Measurements from ENCODE around the gene ZSCAN4. TPM values are rescaled to one million over a fixed set of nuclear protein-coding genes. Genes with fewer than 3 reads are reported as not detected.

ZSCAN4 gene
- polyA plus RNA-seq, 1 of the 3 experiments (the other 2 are of a cell fraction): not detected

GRCh38 chr19:57708641-57709361 lies 40.1 kb downstream of the ZSCAN4 start, which contains the start of gene ZNF154 (continued):
- no peak for TF ChIP-seq YY1 (IDR thresholded peaks at IDR 0.05; ENCODE audit: low read depth)
- TF ChIP-seq EZH2phosphoT487 (IDR thresholded peaks at IDR 0.05; ENCODE audit: borderline replicate concordance, low read depth): no peak
- no peak for TF ChIP-seq RFX5 (IDR thresholded peaks at IDR 0.05; ENCODE audit: low read length)
- TF ChIP-seq FOXJ3 (CRISPR knock-in tag; IDR thresholded peaks at IDR 0.05): no peak
- TF ChIP-seq SMC3 (IDR thresholded peaks at IDR 0.05; ENCODE audit: low read depth, low read length): no peak
- TF ChIP-seq PBX3 (IDR thresholded peaks at IDR 0.05): no peak
- TF ChIP-seq USF2 (IDR thresholded peaks at IDR 0.05; ENCODE audit: borderline replicate concordance, low read depth, low read length): no peak
- no peak for TF ChIP-seq EP300 (IDR thresholded peaks at IDR 0.05; ENCODE audit: borderline replicate concordance in 1 of 2, low read depth in 1 of 2, low read length in 1 of 2)
- no peak for TF ChIP-seq CHD2 (IDR thresholded peaks at IDR 0.05; ENCODE audit: low read length, partially characterized antibody)

GRCh38 chr19:57709616-57710015 lies 40.9 kb downstream of the ZSCAN4 start:
- Histone ChIP-seq H3F3A (replicated peaks; ENCODE audit: insufficient read depth) (no peaks in the 10 kb centered on the region), H4K20me1 (ENCODE audit: insufficient read depth) (no peaks in the 10 kb centered on the region), H3K9me2 (no peaks in the 10 kb centered on the region), H3K4me1 (ENCODE audit: control insufficient read depth in 1 of 2, insufficient read depth in 2 of 2, low read depth in 1 of 2, low read length in 1 of 2) (no peaks in the 10 kb centered on the region), H3K27ac (ENCODE audit: low read depth in 2 of 2, low read length in 1 of 2) (no peak overlapping the region), H3K27me3 (ENCODE audit: insufficient read depth) (no peaks in the 10 kb centered on the region), H2AFZ (ENCODE audit: low read depth) (no peak overlapping the region), H3K4me3 (ENCODE audit: low read depth in 2 of 2, low read length in 1 of 2) (no peak overlapping the region), H3K9ac (no peak overlapping the region), H3K4me2 (no peak overlapping the region), H3K9me3 (no peaks in the 10 kb centered on the region), H3K36me3 (replicated peaks in 1 of 2; ENCODE audit: control insufficient read depth in 1 of 2, insufficient read depth in 2 of 2, low read length in 1 of 2) (peaks cover 0 to 16% of the 10 kb centered on the region in 2 experiments), H3K79me2 (ENCODE audit: insufficient read depth) (no peaks in the 10 kb centered on the region)
- TF ChIP-seq GATA2 (CRISPR knock-in tag; IDR thresholded peaks at IDR 0.05) (no peak), POLR2AphosphoS5 (IDR thresholded peaks at IDR 0.05; ENCODE audit: low read depth, low read length) (no peak), JUND (IDR thresholded peaks at IDR 0.05) (no peak), NRF1 (IDR thresholded peaks at IDR 0.05; ENCODE audit: low read depth, low read length) (no peak), RAD21 (IDR thresholded peaks at IDR 0.05; ENCODE audit: low read length) (no peak), EZH2phosphoT487 (IDR thresholded peaks at IDR 0.05; ENCODE audit: borderline replicate concordance, low read depth) (no peak), RCOR1 (IDR thresholded peaks at IDR 0.05; ENCODE audit: low read length) (no peak), FOXM1 (IDR thresholded peaks at IDR 0.05; ENCODE audit: low read depth) (no peak), TAF1 (IDR thresholded peaks at IDR 0.05; ENCODE audit: borderline replicate concordance, low read depth, low read length) (no peak), FOSL2 (IDR thresholded peaks at IDR 0.05; ENCODE audit: borderline replicate concordance, low read depth) (no peak), IRF3 (IDR thresholded peaks at IDR 0.05; ENCODE audit: low read depth, low read length) (no peak)
- TF ChIP-seq, protein P1, sequence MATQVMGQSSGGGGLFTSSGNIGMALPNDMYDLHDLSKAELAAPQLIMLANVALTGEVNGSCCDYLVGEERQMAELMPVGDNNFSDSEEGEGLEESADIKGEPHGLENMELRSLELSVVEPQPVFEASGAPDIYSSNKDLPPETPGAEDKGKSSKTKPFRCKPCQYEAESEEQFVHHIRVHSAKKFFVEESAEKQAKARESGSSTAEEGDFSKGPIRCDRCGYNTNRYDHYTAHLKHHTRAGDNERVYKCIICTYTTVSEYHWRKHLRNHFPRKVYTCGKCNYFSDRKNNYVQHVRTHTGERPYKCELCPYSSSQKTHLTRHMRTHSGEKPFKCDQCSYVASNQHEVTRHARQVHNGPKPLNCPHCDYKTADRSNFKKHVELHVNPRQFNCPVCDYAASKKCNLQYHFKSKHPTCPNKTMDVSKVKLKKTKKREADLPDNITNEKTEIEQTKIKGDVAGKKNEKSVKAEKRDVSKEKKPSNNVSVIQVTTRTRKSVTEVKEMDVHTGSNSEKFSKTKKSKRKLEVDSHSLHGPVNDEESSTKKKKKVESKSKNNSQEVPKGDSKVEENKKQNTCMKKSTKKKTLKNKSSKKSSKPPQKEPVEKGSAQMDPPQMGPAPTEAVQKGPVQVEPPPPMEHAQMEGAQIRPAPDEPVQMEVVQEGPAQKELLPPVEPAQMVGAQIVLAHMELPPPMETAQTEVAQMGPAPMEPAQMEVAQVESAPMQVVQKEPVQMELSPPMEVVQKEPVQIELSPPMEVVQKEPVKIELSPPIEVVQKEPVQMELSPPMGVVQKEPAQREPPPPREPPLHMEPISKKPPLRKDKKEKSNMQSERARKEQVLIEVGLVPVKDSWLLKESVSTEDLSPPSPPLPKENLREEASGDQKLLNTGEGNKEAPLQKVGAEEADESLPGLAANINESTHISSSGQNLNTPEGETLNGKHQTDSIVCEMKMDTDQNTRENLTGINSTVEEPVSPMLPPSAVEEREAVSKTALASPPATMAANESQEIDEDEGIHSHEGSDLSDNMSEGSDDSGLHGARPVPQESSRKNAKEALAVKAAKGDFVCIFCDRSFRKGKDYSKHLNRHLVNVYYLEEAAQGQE (IDR thresholded peaks at IDR 0.05; ENCODE audit: low read depth, low read length): no peak
- ChIA-PET CTCF (no interaction called here), POLR2A (no interaction called here)
- no peak for DNase-seq
- 91% methylated on average over 15 of the region's 15 CpGs for whole genome bisulfite sequencing (ENCODE audit: low lambda C conversion rate)

Measured in SK-N-SH (cell line).